Measurements from ENCODE around the gene PIP5K1B.

The PIP5K1B gene

GRCh38 chr9:68728731-68729130, 23.7 kb downstream of the PIP5K1B start:
- in situ Hi-C loops (cut with MboI; ENCODE audit: low pct_unique_long_range_greater_than_20kb, low sequenced_read_pairs): no loop called here

GRCh38 chr9:68730570-68731235, 25.7 kb downstream of the PIP5K1B start:
- DNase-seq: no peak
- in situ Hi-C loops (cut with MboI; ENCODE audit: low pct_unique_long_range_greater_than_20kb, low sequenced_read_pairs): no loop called here

More at GRCh38 chr9:68728731-68729130, 23.7 kb downstream of the PIP5K1B start:
- DNase-seq: no peak

GRCh38 chr9:68731857-68732256, 26.8 kb downstream of the PIP5K1B start:
- in situ Hi-C loops (cut with MboI; ENCODE audit: low pct_unique_long_range_greater_than_20kb, low sequenced_read_pairs): no loop called here
- no peak for DNase-seq

- no peak for DNase-seq
- in situ Hi-C loops (cut with MboI; ENCODE audit: low pct_unique_long_range_greater_than_20kb, low sequenced_read_pairs): no loop called here
Measured at GRCh38 chr9:68732405-68733020, 27.5 kb downstream of the PIP5K1B start.

- DNase-seq: no peak
Measured at GRCh38 chr9:68733021-68733405, 28.0 kb downstream of the PIP5K1B start.

GRCh38 chr9:68738358-68738757, 33.3 kb downstream of the PIP5K1B start:
- in situ Hi-C loops (cut with MboI; ENCODE audit: low pct_unique_long_range_greater_than_20kb, low sequenced_read_pairs): no loop called here
- DNase-seq: no peak

More at GRCh38 chr9:68733021-68733405, 28.0 kb downstream of the PIP5K1B start:
- in situ Hi-C loops (cut with MboI; ENCODE audit: low pct_unique_long_range_greater_than_20kb, low sequenced_read_pairs): no loop called here

- in situ Hi-C loops (cut with MboI; ENCODE audit: low pct_unique_long_range_greater_than_20kb, low sequenced_read_pairs): no loop called here
Measured at GRCh38 chr9:68739621-68740174, 34.7 kb downstream of the PIP5K1B start.

GRCh38 chr9:68740561-68740960, 35.5 kb downstream of the PIP5K1B start:
- DNase-seq: no peak
- in situ Hi-C loops (cut with MboI; ENCODE audit: low pct_unique_long_range_greater_than_20kb, low sequenced_read_pairs): no loop called here

More at GRCh38 chr9:68739621-68740174, 34.7 kb downstream of the PIP5K1B start:
- DNase-seq: no peak

GRCh38 chr9:68741234-68741633, 36.2 kb downstream of the PIP5K1B start:
- DNase-seq: no peak

GRCh38 chr9:68741704-68742332, 36.8 kb downstream of the PIP5K1B start:
- in situ Hi-C loops (cut with MboI; ENCODE audit: low pct_unique_long_range_greater_than_20kb, low sequenced_read_pairs): no loop called here
- no peak for DNase-seq

More at GRCh38 chr9:68741234-68741633, 36.2 kb downstream of the PIP5K1B start:
- in situ Hi-C loops (cut with MboI; ENCODE audit: low pct_unique_long_range_greater_than_20kb, low sequenced_read_pairs): no loop called here

GRCh38 chr9:68742333-68742730, 37.3 kb downstream of the PIP5K1B start:
- no peak for DNase-seq
- in situ Hi-C loops (cut with MboI; ENCODE audit: low pct_unique_long_range_greater_than_20kb, low sequenced_read_pairs): no loop called here

- no peak for DNase-seq
- in situ Hi-C loops (cut with MboI; ENCODE audit: low pct_unique_long_range_greater_than_20kb, low sequenced_read_pairs): no loop called here
Measured at GRCh38 chr9:68744426-68744825, 39.4 kb downstream of the PIP5K1B start.

- no peak for DNase-seq
- in situ Hi-C loops (cut with MboI; ENCODE audit: low pct_unique_long_range_greater_than_20kb, low sequenced_read_pairs): no loop called here
Measured at GRCh38 chr9:68746525-68746924, 41.5 kb downstream of the PIP5K1B start.

- in situ Hi-C loops (cut with MboI; ENCODE audit: low pct_unique_long_range_greater_than_20kb, low sequenced_read_pairs): no loop called here
- DNase-seq: no peak
Measured at GRCh38 chr9:68747043-68747533, 42.0 kb downstream of the PIP5K1B start.

- in situ Hi-C loops (cut with MboI; ENCODE audit: low pct_unique_long_range_greater_than_20kb, low sequenced_read_pairs): no loop called here
- DNase-seq: no peak
Measured at GRCh38 chr9:68749135-68749534, 44.1 kb downstream of the PIP5K1B start.

GRCh38 chr9:68749579-68750159, 44.6 kb downstream of the PIP5K1B start:
- DNase-seq: no peak
- in situ Hi-C loops (cut with MboI; ENCODE audit: low pct_unique_long_range_greater_than_20kb, low sequenced_read_pairs): no loop called here

- DNase-seq: no peak
- in situ Hi-C loops (cut with MboI; ENCODE audit: low pct_unique_long_range_greater_than_20kb, low sequenced_read_pairs): no loop called here
Measured at GRCh38 chr9:68750255-68750654, 45.2 kb downstream of the PIP5K1B start.

GRCh38 chr9:68750786-68751185, 45.7 kb downstream of the PIP5K1B start:
- in situ Hi-C loops (cut with MboI; ENCODE audit: low pct_unique_long_range_greater_than_20kb, low sequenced_read_pairs): no loop called here
- DNase-seq: no peak

GRCh38 chr9:68751556-68751955, 46.5 kb downstream of the PIP5K1B start:
- in situ Hi-C loops (cut with MboI; ENCODE audit: low pct_unique_long_range_greater_than_20kb, low sequenced_read_pairs): no loop called here
- no peak for DNase-seq

GRCh38 chr9:68755051-68755450, 50.0 kb downstream of the PIP5K1B start:
- in situ Hi-C loops (cut with MboI; ENCODE audit: low pct_unique_long_range_greater_than_20kb, low sequenced_read_pairs): no loop called here
- no peak for DNase-seq
